A673 (cell line): ENCODE measurements around the gene SELENOI.

Experiments
- EZH2 ChIP-seq: fragments of 200-600 bp; sonication (generic); IDR thresholded peaks from 2 replicates; pipeline ENCODE4 v1.6.1; 2017; ENCODE audit warnings: borderline replicate concordance, low read depth, mild to moderate bottlenecking, mixed read lengths, antibody characterized with exemption, low read length; ENCODE audit not compliant: poor library complexity, severe bottlenecking
- TF ChIP-seq, protein P1 (sequence below): fragments of 300-800, 200-600 bp; sonication (generic); conservative IDR thresholded peaks from 2 replicates; pipeline ENCODE4 v1.5.1; 2017; ENCODE audit warnings: low read depth, mild to moderate bottlenecking, antibody characterized with exemption, low read length, moderate library complexity, mixed read lengths

DNA sequence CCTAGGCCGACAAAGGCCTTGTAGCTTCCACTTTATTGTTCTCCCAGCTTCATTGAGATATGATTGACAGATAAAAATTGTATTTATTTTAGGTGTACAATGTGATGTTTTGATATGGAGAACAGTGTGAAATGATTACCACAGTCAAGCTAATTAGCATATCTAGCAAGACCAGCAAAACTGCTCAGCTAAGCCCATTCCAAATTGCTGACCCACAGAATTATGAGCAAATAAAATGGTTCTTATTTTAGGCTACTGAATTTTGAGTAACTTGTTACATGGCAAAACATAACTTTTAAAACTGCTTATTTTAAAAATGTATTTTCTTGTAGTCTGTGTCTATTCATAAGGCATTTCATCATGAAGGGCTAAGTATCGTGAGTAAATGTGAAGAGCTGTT is 8.6 kb upstream of the SELENOI start:
- TF ChIP-seq, protein P1, sequence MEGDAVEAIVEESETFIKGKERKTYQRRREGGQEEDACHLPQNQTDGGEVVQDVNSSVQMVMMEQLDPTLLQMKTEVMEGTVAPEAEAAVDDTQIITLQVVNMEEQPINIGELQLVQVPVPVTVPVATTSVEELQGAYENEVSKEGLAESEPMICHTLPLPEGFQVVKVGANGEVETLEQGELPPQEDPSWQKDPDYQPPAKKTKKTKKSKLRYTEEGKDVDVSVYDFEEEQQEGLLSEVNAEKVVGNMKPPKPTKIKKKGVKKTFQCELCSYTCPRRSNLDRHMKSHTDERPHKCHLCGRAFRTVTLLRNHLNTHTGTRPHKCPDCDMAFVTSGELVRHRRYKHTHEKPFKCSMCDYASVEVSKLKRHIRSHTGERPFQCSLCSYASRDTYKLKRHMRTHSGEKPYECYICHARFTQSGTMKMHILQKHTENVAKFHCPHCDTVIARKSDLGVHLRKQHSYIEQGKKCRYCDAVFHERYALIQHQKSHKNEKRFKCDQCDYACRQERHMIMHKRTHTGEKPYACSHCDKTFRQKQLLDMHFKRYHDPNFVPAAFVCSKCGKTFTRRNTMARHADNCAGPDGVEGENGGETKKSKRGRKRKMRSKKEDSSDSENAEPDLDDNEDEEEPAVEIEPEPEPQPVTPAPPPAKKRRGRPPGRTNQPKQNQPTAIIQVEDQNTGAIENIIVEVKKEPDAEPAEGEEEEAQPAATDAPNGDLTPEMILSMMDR, result no peak
- no peak for TF ChIP-seq EZH2
